GM11168 (cell line): ENCODE data around the gene ANKRD9.

Experiments
- in situ Hi-C: fragments of 300-500 bp; cut with MboI; formaldehyde crosslinking; loops from one replicate; pipeline ENCODE4 v1.12.0; 2022; ENCODE audit warnings: low sequenced_read_pairs; ENCODE audit not compliant: unreplicated experiment

ANKRD9 gene

GRCh38 chr14:102500158-102500662 lies 9.4 kb downstream of the ANKRD9 start:
- in situ Hi-C loops = no loop called here

DNA sequence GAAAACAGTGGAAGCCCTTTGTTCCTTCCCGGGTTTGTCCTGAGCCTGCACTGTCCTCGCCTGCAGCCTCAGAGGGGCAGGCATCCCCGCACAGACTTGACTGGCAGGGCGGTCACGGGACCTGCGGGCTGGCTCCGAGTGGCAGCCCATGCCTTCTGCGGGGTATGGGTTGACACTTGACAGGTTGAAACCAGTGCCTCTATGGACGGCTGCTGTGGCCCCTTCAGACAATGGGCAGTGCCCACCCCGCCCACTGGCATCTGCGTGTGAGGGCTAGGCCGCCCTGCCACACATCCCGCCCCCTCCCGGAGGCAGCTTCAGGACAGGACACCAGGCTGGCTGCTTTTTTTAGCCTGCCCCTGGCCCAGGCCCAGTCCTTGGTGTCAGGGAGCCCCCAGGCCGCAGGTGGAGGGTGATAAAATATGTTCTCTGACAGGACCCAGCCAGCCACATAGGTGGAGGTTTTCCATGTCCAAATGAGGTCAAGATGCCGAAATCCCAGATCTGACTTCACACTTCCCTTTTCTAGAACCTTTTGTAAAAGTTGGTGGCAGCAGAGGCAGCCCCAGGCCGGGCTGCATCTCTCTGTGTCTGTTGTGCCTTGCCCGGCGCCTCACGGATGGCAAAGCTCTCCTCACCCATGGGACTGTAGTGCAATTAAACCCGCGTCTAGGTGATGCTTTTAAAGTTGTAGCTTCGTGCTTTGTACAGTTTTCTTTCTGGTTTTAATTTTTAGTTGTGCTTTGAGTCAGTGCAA lies 10.0 kb downstream of the ANKRD9 start:
- in situ Hi-C loops = no loop called here

DNA sequence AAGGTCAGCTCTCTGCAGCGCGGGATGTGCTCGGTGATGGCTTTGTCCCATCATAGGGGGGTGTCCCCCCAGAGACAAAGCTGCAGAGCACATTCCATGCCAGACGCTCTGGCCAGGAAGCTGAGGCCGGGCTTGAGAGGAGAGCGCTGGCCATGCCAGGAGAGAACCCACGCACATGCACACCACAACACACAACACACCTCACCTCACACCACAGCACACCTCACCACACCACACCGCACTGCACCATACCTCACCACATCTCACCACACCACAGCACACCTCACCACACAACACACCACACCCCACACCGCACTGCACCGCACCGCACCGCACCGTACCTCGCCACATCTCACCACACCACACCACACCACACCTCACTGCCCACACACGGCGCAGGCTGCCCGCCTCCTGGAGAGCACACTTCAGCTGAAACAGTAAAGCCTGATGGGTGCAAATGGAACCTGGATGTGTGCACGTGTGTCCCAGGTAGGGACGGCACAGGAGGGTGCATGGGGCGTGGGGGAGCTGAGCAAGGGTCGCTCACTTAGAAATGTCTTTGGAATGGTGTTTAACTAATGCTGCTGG lies 10.8 kb downstream of the ANKRD9 start:
- in situ Hi-C loops = no loop called here

DNA sequence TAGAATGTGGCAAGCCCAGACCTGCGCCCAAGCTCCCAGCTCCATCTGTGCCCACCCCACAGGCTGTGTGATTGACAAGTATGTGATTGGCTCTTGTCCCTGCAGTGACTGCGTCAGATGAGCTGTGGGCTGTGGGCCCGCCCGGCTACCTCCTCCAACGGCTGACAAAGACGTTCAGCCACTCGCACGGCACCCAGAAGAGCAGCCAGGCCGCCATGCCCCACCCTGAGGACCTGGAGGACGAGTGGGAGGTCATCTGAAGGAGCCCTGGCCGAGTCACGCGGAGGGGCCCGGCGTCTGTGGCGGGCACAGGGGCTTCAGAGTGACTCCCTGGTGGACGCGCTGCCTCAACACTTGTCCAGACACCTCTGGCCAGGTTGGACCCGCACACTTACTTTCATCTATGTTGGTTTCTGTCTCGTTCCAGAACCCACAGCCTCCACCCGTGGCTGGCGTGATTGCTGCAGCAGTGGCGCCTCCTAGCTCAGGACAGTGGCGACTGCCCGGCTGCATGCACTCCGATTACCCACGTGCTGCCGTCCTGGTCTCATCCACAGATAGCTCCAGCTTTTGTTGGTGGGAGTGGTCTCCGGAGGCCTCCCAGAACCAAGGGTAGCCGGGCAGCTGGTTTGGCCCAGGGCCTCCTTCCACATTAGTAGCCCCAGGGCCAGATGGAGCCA lies 11.4 kb downstream of the ANKRD9 start:
- in situ Hi-C loops = no loop called here

DNA sequence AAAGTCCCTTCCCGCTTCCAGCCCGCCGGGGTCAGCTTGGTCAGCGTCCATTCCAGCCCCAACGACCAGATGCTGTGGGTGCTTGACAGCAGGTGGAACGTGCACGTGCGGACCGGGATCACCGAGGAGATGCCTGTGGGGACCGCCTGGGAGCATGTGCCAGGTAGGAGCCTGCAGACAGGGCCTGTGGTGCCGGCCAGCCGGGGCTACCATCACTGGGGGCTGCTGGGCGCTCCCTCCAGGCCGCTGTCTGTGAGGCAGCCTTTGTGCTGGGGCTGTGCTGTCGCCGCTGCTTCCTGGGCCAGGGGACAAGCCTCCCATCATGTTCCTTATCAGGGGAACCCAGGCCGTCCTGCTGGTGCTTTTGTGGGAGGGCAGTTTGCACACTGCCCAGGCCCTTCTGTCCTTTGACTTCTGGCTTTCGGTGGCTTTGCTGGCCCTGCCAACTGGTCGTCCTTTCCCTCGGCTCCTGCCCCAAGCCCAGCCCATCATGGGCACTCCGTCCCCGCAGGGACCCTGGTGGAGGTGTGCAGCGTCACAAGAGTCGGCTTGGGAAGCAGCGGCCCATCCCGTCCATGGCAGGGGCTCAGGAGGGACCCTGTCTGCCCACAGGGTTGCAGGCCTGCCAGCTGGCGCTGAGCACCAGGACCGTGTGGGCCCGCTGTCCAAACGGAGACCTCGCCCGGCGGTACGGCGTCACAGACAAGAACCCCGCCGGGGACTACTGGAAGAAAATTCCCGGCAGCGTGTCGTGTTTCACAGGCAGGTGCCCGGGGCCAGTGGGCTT lies 12.4 kb downstream of the ANKRD9 start:
- in situ Hi-C loops = no loop called here

DNA sequence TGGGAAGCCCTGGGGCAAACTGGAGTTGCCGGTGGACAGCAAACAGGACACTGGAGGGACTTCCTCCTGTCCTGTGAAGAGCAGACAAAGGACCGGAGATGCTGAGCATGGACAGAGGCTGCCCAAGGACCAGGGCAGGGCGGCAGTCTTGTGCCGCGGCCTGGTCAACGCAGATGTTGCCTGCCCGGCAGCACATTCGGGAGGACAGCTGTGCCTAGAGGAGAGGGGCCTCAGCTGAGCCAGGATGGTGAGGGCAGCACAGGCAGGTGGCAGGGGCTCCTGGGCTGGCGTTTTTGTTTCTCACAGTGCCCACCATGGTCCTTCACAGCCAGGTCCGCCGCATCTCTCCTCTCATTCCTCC lies 13.3 kb downstream of the ANKRD9 start:
- in situ Hi-C loops = no loop called here

DNA sequence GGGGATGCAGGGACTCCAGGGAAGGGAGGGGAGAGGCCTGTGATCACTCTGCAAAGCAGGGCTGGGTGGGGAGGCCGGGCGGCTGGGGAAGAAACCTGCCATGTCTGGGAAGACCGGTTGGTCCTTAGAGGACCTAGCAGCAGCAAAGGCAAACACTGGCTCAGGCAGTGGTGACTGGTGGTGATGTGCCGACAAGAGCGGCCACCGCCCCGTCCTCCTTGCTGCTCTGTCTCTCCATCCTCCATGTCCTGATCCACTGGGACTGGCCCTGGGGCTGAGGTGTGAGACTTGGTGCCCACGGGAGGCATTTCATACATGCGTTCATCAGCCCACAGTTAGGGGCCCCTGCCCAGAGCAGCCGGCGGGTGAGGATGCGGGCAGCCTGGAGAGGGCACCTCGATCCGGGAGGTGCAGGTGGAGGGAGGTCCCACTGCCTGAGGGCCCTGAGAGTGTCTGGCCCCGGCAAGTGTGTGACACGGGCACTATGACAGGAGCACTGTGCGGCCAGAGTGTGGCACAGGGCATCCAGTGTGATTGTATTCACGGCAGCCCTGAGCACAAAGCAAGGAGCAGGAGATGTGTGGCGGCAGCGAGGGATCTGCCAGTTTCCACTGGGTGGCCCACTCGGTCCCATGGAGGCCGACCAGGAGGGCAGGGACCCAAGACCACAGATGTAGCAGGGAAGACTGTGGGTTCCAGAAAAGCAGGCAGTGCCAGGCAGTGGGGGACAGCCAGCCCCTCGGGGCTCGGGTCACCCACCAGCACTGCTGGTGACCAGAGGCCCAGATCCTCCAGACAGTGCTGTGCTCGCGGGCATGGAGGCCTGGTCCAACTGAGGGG lies 13.9 kb downstream of the ANKRD9 start:
- in situ Hi-C loops = no loop called here

GRCh38 chr14:102493585-102493984 lies 16.0 kb downstream of the ANKRD9 start:
- in situ Hi-C loops = no loop called here

DNA sequence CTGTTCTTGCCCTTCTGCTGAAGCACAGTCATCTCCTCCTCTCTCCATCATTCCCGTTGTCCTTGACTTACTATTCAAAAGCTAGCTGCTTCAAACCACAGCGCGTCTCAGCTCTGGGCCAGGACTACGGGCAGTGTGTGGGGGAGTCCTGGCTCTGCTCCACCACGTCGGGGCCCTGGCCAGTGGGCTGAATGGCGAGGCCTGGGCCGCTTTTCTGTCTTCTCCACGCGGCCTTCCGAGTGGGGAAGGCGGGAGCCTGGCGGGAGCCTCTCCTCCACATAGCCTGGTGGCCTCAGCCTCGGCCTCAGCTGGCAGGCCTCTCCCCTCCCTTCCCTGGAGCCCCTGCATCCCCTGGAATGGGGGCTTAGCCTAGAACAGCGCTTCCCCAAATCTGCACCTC lies 16.5 kb downstream of the ANKRD9 start:
- in situ Hi-C loops = no loop called here

- in situ Hi-C loops = no loop called here
Measured at GRCh38 chr14:102492531-102492910, 17.1 kb downstream of the ANKRD9 start.

DNA sequence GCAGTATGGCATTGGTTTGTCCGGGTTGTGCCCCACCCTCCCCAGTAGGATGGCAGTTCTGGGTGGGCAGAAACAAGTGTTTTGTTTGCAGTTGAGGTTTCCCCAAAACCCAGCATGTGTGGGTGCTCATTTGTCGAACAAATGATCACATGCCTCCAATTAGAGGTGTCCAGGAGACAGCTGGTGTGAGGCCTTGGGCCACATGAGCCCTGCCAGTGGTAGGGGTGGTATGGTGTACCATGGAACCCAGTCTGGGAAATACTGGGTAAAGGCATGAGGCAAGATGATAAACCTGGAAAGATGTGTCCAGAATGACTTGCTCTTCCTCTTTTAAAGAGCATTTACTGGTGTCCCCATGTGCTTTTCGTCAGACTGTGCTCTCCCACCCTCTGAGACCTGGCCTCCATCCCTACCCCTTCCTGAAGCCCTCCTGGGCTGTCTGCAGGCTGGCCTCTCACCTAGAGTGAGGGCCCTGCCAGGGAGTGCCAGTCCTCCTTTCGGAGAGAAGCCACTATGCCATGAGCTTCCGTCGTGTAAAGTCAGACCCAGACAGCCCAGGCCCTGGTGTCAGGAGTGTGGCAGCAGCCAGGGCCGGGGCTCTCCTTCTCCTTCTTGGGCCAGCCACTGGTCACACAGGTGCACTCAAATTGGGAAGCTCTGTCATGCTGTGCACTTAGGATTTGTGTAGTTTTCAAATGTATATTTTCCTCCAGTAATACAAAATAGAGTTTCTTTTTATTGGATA lies 17.6 kb downstream of the ANKRD9 start:
- in situ Hi-C loops = no loop called here

- in situ Hi-C loops = no loop called here
Measured at GRCh38 chr14:102491366-102491765, 18.2 kb downstream of the ANKRD9 start.

GRCh38 chr14:102490456-102490855 lies 19.1 kb downstream of the ANKRD9 start:
- in situ Hi-C loops = no loop called here

DNA sequence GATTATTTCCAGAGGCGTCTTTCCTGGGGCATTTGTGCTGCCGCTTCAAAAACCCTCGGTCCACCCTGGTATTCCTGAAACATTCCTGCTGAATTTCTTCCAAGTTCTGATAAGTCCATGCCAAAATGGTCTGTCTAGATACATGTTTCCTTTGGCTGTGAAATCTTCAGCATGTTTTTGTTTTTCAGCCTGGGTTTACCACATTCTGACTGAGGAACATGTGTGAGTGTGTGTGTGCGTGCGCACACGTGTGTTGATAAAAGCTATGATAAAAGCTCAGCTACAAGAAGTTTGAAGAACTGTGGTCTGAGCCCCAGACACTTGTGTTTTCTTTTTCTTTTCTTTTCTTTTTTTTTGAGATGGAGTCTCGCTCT lies 22.4 kb downstream of the ANKRD9 start:
- in situ Hi-C loops = no loop called here

DNA sequence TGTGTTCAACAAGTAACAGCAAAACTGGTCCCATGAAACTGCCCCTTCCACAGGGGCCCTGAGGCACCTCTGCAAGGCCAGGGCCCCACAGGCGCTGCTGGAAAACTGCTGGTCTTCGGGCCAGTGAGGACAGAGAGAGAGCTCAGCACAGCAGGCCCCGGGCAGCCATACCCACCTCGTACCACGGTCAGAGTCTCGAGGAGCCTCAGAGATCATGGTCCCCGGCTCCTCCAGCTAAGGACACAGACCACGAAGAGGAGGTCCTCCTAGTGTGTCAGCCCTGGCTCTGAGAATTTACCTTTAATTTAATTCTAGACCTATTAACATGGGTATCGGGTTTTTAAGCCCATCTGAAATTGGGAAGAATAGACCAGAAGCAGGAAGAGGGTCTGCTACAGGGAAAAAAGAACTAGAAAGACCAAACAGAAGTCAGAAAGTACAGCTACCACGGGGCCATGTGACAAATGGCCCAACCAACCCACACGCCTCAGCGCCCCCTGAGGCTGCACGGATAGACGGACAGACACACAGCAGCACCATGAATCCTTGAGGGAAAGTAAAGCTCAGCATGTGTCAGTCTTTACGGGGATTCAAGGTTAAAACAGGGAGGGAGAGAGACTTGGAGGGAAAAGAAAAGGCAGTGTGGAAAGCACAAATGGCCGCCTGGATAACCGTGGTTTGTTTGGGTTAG lies 22.9 kb downstream of the ANKRD9 start:
- in situ Hi-C loops = no loop called here

GRCh38 chr14:102485693-102486512 lies 23.7 kb downstream of the ANKRD9 start:
- in situ Hi-C loops = no loop called here

GRCh38 chr14:102484316-102484715 lies 25.3 kb downstream of the ANKRD9 start:
- in situ Hi-C loops = no loop called here

- in situ Hi-C loops = no loop called here
Measured at GRCh38 chr14:102481791-102482238, 27.8 kb downstream of the ANKRD9 start.
